Stimulated activated CD4-positive, alpha-beta T cell treated with anti-CD3 and anti-CD28 coated beads, Interleukin-15, amount 100 ng/mL, for 1 hour (primary cell): ENCODE data around the gene IFNL1.
"Not testable (repeated sequence)": the region's sequence is repeated elsewhere in the genome, so short reads cannot be mapped to it uniquely, and the experiment has no call there.

Experiments used
- DNase-seq, 2 donors: peaks; one replicate each; pipeline ENCODE4 v3.0.0-alpha.2; 2020; ENCODE audit warnings: low read depth in 1 of 2, low spot score in 1 of 2

IFNL1 gene

DNA sequence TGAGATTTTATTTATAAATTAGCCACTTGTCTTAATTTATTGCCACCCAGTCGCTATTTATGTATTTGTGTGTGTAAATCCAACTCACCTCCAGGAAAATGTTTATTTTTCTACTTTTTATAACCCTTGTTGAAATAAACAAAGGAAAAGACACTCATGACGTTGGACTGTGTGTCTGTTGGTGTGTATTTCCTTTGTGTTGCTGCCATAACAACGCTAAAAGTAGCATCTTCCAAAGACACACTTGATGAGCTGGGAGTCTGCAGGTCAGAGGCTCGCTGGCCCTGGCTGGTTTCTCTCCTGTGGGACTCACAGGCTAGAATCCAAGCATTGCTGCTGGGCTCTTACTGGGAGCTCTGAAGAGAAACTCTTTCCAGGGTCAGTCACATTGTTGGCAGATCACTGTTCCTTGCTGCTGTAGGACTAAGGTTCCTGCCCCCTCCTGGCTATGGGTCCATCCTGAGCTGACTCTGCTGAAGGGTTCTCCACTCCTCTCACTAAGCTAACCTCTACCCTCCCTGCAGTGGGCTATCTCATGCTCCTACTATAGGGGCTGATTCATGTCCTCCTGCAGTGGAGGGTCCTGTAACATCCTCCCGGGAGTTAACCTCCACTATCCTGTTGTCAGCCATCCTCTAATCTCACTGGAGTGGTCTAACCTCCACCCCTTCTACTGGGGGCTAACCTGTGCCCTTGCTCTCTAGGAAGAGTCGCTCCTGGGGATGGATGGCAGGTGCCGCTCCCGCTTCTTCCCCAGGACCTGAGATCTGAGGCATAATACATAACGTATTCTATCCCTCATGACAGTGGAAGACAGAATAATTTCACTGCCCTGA lies 26.0 kb upstream of the IFNL1 start:
- no peak for DNase-seq

DNA sequence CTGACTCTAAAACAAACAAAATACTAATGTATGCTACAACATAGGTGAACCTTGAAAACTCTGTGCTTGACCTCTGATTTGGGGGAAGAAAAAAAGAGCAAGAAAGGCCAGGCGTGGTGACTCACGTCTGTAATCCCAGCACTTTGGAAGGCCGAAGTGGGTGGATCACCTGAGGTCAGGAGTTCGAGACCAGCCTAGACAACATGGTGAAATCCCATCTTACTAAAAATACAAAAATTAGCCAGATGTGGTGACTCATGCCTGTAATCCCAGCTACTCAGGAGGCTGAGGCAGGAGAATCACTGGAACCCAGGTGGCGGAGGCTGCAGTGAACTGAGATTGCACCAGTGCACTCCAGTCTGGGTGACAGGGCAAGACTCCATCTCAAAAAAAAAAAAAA lies 22.3 kb upstream of the IFNL1 start:
- DNase-seq, result not testable (repeated sequence)

DNA sequence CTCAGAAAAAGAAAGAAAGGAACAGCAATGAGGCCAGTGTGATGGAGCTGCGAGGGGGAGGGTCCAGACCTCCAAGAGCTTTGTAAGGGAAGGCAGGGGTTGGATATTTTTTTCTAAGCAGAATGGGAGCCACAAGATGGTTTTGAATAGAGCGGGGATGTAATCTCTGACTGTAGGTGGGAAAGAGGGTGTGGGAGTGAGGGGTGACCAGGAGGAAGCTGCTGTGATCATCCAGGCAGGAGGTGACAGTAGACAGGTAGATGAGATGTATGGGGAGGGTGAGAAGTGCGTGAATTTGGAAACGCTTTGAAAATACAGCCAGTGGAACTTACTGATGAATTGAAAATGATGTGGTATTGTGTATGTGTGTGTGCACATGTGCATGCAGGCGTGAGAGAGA lies 20.6 kb upstream of the IFNL1 start:
- DNase-seq, result no peak

DNA sequence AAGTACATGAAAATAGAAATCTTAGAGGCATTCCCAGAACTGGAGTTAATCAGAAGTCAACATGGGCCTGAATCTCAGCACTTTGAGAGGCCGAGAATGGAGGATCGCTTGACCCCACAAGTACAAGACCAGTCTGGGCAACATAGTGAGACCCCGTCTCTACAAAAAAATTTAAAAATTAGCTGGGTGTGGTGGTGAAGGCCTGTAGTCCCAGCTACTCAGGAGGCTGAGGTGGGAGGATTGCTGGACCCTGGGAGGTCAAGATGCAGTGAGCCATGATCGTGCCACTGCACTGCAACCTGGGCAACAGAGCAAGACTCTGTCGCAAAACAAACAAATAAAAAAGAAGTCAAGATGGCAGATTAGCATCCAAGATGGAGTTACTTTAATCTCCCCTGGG lies 19.5 kb upstream of the IFNL1 start:
- no peak for DNase-seq

DNA sequence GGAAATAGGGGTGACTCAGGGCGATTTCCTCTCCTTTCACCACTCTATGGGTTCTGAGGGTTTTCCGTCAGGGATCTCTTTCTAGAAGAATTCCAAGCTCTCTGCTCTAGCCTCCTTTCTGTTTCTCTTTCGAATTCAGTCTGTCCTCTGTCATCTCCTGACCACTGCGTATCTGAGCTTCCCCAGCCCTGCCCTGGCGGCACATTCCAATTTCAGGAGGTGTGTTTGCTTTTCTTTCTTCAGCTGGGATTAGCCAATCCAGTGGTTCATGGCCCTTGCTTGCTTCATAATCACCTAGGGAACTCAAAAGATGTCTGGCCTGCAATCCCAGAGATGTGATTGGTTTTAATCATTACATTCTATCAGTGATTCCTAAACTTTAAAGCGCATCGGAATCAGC lies 18.6 kb upstream of the IFNL1 start:
- DNase-seq, result no peak

DNA sequence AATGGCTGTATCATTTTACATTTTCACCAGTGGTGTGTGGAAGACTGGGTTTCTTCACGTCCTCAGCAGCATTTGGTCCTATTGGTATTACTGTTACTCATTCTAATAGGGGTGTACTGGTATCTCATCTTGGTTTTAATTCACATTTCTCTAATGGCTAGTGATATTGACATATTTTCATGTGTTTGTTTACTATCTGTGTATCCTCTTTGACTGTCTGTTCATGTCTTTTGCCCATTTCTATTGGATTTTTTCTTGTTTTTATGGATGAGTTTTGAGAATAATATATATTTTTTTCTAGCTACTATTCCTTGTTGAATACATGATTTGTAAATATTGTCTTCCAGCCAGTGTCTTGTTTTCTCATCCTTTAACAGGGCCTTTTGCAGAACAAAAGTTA lies 14.2 kb upstream of the IFNL1 start:
- DNase-seq, result no peak

DNA sequence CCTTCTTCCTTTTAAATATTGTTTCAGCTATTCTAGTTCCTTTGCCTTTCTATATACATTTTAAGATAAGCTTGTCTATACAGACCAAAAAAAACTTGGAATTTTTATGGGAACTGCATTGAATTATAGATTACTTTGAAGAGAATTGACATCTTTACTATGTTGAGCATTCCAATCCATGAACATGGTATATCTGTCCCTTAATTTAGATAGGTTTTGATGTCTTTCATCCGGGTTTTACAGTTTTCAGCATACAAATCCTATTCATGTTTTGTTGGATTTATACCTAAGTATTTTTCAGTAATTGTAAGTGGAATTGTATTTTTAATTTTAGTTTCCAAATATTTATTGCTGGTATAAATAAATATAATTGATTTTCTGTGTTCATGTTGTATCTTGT lies 12.2 kb upstream of the IFNL1 start:
- no peak for DNase-seq

DNA sequence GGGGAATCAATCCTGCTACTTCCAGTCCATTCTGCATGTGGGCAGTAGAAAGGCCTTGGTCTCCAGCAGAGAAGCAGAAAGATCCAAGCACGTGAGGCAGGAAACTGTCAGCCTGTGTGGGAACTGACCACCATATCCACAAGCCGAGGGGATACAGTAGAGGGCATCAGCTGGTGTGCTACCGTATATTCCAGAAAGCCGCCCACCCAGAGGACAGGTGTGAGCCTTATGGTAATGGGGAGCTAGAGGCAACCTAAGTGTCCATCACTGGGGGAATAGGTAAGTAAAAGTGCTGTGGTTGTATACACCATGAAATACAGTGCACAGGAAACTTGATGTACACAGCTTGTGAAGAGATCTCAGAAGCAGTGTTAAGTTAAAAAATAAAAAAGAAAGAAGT lies 2.8 kb upstream of the IFNL1 start:
- DNase-seq, result no peak

DNA sequence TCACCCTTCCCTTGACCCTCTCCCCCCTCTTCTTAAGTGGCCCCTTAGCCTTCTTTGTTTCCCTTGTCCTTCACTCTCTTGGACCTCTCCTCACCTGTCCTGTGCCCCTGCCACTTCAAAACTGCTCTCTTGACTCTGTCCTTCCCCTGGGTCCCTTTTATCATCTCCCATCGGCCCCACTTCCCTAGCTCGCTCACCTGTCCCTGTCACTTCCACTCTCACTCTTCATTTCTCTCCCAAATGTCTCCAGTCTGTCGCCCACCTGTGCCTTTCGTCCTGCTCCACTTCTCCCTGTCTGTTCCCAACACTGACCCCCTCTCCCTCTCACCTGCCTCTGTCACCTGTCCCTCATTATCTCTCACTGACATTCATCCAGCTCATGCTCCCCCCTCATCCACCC lies 699 bp downstream of the IFNL1 start:
- DNase-seq, result no peak

DNA sequence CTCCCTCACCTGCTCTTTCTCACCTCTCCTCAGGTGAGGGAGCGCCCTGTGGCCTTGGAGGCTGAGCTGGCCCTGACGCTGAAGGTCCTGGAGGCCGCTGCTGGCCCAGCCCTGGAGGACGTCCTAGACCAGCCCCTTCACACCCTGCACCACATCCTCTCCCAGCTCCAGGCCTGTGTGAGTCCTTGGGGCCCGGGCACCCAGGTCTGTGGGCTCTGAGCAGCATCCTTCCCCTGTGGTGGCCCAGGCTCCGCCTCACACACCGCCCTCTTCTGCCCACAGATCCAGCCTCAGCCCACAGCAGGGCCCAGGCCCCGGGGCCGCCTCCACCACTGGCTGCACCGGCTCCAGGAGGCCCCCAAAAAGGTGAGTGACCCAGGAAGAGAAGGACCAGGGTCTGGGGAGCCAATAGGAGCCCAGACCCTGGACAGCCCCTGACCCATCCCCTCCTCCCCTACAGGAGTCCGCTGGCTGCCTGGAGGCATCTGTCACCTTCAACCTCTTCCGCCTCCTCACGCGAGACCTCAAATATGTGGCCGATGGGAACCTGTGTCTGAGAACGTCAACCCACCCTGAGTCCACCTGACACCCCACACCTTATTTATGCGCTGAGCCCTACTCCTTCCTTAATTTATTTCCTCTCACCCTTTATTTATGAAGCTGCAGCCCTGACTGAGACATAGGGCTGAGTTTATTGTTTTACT lies 1.9 kb downstream of the IFNL1 start:
- no peak for DNase-seq

DNA sequence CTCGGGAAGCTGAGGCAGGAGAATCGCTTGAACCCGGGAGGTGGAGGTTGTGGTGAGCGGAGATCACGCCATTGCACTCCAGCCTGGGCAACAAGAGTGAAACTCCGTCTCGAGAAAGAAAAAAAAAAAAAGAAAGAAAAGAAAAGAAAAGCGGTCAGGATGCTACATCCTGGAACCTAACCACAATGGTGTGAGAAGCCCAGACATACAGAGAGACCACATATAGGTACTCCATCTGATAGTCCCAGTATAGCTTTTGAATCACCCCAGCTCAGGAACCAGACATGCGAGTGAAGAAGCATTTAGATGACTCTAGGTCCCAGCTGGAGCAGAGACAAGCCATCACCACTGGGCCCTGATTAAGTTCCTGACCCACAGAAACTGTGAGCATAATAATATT lies 3.2 kb downstream of the IFNL1 start:
- DNase-seq, result no peak

DNA sequence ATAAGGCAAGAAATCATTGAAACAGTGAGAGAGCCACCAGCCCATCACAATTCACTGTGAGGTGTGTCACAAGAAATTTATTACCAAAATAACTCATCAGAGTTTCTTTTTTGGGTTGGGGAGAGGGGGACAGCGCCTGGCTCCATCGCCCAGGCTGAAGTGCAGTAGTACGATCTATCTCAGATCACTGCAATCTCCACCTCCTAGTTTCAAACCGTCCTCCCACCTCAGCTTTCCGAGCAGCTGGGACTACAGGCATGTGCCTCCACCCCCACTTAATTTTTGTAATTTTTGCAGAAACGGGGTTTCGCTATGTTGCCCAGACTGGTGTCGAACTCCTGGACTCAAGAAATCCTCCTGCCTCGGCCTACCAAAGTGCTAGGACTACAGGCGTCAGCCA lies 3.6 kb downstream of the IFNL1 start:
- no peak for DNase-seq

DNA sequence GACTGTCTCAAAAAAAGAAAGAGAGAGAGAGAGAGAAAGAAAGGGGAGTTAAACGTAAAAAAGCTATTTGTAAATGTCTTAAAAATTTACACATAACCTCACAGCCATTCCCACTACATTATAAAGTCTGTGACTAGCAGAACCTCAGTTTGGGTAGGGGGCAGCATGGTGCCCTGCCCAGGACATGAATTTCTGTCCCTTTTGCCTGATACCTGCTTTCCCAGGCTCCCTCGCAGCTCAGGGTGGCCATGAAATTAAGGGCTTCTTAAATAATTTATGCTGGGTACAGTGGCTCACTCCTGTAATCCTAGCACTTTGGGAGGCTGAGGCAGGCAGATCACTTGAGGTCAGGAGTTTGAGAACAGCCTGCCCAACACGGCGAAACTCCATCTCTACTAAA lies 4.8 kb downstream of the IFNL1 start:
- no peak for DNase-seq

DNA sequence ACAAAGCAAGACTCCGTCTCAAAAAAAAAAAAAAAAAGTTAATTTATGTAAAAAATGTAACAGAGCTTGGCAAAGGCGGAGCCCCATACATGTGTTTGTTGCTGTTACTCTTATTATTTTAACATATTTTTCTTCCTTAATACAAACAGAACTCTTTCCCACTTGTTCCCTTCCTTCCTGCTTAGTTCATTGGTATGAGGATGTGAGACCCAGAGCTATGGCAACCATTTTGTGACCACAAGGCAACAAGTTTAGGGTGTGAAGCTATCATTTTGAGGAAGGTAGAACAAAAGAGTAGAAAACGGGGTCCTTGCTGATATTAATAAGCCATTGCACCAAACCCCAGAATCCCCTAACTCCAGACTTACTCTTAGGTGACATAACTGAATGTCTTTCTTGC lies 5.4 kb downstream of the IFNL1 start:
- DNase-seq, result no peak

DNA sequence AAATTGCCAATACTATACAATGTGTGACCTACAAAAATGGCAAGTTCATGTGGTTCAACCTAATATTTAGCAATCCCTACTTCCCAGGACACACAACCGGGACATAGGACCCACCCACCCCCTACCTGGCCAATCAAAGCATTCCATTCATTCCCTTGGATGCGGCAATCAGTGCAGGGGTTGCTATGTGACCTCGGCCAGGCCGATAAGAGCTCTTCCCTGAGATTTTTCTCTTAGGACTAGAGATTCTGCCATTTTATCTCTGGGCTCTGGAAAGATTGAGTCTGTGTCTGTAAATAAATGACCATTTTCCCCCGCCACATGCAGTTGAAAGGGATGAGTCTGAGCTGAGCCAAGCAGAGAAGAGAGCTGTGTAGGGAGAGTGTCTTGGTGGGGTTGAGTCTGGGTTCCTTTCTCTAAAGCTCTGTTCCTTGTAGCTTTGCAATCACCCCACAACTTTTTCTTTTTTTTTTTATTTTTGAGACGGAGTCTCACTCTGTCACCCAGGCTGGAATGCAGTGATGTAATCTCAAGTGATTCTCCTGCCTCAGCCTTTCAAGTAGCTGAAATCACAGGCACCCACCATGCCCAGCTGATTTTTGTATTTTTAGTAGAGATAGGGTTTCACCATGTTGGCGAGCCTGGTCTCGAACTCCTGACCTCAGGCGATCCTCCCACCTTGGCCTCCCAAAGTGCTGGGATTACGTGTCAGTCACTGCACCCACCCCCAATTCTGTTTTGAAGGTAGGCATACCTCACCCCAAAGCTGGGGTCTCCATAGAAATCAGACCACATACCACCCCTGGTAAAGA lies 7.4 kb downstream of the IFNL1 start:
- no peak for DNase-seq

DNA sequence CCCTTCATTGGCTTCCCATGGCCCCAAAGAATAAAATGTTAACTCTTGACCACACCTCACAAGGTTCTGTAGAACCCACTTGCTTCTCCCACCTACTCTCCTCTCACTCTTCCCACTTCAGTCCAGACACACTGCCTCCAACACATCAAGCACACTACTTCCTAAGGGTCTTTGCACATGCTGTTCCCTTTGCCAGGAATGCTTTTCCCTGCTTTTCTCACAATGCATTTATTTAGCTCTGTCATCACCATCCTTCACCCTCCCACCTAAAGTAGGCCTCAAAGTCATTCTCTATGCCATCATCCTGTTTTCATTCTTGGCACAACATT lies 7.9 kb downstream of the IFNL1 start:
- no peak for DNase-seq

DNA sequence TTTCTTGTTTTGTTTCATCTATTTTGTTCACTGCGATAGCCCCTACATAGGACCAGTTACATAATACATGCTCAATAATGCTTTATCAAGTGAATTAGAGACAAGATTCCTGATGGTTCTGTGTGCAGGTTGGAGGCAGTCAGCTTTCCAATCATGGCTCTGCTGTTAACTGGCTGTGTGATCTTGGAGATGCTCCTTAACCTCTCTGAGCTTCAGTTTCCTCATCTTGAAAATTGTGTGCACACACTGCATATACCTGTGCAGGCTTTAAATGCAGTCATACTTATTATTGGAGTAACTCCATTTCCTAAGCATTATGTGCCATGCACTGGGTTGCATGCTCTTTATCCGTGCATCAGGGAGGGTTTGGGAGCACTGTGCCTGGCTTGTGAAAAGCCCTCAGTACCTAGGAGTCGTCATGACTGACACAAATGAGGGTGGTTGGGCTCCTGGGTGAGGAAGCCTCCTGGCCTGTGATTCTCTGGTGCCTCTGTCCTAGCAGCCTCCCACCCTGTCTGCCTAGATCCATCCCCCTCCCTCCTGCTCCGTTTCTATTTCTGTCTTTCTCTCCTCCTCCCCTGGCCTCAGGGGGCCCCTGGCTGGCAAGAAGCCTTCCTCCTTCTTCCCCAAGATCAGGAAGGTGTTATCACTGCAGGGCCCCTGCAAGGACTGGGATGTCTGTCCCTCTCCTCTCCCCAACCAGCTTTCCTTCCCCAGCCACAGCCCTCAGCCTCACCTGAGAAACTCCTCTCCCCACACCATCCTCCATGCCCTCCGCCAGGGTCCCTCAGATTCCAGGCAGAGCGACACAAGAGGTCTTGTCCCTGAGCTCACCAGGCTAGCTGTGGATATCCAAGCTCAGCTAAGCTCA lies 8.7 kb downstream of the IFNL1 start:
- DNase-seq, result no peak

DNA sequence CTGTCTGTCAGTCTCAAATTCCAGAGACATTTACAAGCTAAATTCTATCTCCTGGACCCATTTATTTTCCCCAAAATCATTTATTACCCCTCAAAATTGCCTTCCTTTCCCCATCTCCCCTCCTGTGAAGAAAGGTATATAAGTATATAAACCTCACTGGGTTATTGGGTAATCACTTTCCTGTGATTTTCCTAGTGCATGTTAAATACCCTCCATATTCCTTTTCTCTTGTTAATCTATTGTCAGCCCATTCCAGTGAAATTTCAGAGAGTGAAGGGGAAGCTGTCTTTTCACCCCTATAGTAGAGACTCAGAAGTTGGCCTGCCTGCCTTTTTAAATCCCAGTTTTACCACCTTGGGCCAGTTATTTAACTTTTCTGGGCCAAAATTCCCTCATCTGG lies 9.9 kb downstream of the IFNL1 start:
- DNase-seq, result no peak

DNA sequence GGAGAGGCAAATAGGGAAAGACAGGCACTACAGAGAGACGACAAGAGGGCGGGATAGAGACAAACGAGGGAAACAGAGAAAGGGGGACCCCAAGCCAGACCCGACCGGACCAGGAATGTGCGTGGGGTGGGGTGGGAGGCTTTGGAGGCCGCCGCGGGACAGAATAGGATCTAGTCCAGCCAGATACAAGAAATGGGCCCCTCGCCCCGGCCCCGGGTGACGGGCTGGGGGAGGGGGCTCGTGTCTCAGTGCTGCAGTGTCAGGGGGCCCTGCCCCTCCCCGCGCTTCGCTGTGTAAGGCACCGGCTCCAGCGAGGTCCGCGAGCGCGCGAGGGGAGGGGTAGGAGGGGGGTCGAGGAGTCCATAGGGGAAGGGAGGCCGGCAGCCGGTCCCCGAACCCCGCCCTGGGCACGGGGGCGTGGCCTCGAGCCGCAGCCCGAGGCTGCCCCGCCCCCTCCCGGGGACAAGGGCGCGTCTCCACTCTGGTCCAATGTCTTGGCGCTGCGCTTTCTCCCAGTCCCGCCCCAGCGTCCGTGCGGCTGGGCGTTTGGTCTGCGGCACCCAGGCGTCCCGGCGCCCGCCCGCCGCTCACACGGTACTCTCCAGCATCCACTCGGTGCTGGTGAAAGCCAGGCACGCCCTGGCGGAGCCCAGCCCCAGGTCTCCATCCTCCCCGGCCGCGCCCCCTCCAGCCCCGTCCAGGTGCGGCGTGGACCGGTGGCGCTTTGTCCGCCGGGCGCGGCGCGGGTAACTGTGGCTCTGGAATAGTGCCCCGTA lies 11.0 kb downstream of the IFNL1 start:
- DNase-seq, result no peak

DNA sequence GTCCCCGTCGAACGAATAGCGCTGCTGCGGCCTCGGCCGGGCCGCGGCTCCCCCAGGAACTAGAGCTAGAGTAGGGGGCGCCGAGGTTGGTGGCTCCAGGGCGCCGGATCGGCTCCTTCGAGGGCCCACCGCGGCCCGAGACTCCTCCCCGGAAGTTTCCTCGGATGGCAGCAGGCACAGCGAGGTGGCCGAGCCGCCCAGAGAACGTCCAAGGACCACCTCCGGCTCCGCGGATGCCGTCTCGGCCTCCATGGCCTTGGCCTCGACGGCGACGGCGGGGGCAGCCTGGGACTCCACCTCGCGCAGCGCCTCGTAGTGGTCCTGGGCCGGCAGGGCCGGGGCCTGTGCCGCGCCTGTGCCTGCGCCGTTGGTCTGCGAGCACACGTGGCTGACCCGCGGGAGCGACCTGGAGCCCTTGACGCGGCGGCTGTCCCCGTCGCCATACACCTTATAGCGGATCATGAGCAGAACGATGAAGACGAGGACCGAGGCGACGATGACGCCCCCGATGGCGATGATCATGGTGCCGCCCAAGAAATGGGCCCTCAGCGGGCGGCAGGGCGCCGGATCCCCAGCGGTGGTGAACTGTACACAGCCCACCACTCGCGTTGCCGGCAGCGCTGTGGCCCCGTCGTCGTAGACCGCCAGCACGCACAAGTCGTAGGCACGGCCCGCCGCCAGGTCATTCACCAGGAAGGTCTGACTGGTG lies 11.8 kb downstream of the IFNL1 start:
- DNase-seq, result no peak
